OCI-LY7 (cell line): ENCODE data around the gene COL18A1. TPM values are rescaled to one million over a fixed set of nuclear protein-coding genes. Genes with fewer than 3 reads are reported as not detected.

Experiments used
- BruUV-seq: library from RNA; stranded (reverse); fragments of 400-500 nt; replicated peaks from 2 replicates; lab custom pipeline; 2021; lab: Mats Ljungman, UMichigan
- CTCF ChIA-PET: fragments of 300-600 bp; sonication (Branson Sonifier 250); formaldehyde crosslinking; loops from one replicate; lab custom pipeline; 2022; ENCODE audit warnings: antibody characterized with exemption; ENCODE audit not compliant: unreplicated experiment; lab: Charles Lee
- POLR2A ChIA-PET: fragments of 300-600 bp; sonication (Branson Sonifier 250); formaldehyde crosslinking; loops from one replicate; lab custom pipeline; 2022; ENCODE audit warnings: antibody characterized with exemption; lab: Charles Lee
- DNase-seq: peaks from one replicate; pipeline ENCODE4 v3.0.0-alpha.2; 2015; ENCODE audit warnings: low spot score
- H2AFZ ChIP-seq: fragments of 200-600 bp; sonication (generic), shearing (Covaris generic); 2 replicates; pipeline ENCODE4 v1.6.1; 2014; ENCODE audit warnings: mild to moderate bottlenecking, antibody characterized with exemption, low read length, moderate library complexity
- H3K27ac ChIP-seq: fragments of 200-600 bp; sonication (generic); 2 replicates; pipeline ENCODE4 v1.5.1; 2014; ENCODE audit warnings: mixed run types, low read depth, mild to moderate bottlenecking, moderate library complexity, low read length, inconsistent platforms; ENCODE audit not compliant: poor library complexity, severe bottlenecking
- H3K36me3 ChIP-seq: fragments of 200-600 bp; sonication (generic); 2 replicates; pipeline ENCODE4 v1.6.1; 2014; ENCODE audit warnings: mild to moderate bottlenecking, antibody characterized with exemption, low read length, moderate library complexity, mixed read lengths; ENCODE audit not compliant: insufficient read depth
- H3K4me1 ChIP-seq: fragments of 200-600 bp; sonication (generic); 2 replicates; pipeline ENCODE4 v1.5.1; 2014; ENCODE audit warnings: mild to moderate bottlenecking, low read length; ENCODE audit not compliant: insufficient read depth, poor library complexity, severe bottlenecking
- H3K4me2 ChIP-seq: fragments of 200-600 bp; sonication (generic); 2 replicates; pipeline ENCODE4 v1.6.1; 2014; ENCODE audit warnings: mild to moderate bottlenecking, low read length
- H3K4me3 ChIP-seq: fragments of 200-600 bp; sonication (generic); 2 replicates; pipeline ENCODE4 v1.5.1; 2014; ENCODE audit warnings: mild to moderate bottlenecking, low read depth, low read length; ENCODE audit not compliant: poor library complexity, severe bottlenecking
- H3K79me2 ChIP-seq: fragments of 200-600 bp; sonication (generic); 2 replicates; pipeline ENCODE4 v1.6.1; 2016; ENCODE audit warnings: low read depth, mild to moderate bottlenecking, low read length, moderate library complexity, mixed read lengths; ENCODE audit not compliant: insufficient read depth
- H3K9me2 ChIP-seq: fragments of 200-600 bp; sonication (generic); 2 replicates; pipeline ENCODE4 v1.6.1; 2016; ENCODE audit warnings: mild to moderate bottlenecking, low read length, mixed read lengths; ENCODE audit not compliant: insufficient read depth
- H3K9me3 ChIP-seq: fragments of 200-600 bp; sonication (generic); 2 replicates; pipeline ENCODE4 v1.6.1; 2014; ENCODE audit warnings: mild to moderate bottlenecking, mixed run types, low read length, mixed read lengths
- H4K20me1 ChIP-seq: fragments of 200-600 bp; sonication (generic); 2 replicates; pipeline ENCODE4 v1.6.1; 2014; ENCODE audit warnings: mild to moderate bottlenecking, antibody characterized with exemption, low read length, moderate library complexity, mixed read lengths; ENCODE audit not compliant: insufficient read depth
- CTCF ChIP-seq: fragments of 200-600 bp; sonication (generic); conservative IDR thresholded peaks from 2 replicates; pipeline ENCODE4 v1.5.1; 2014; ENCODE audit warnings: mild to moderate bottlenecking, antibody characterized with exemption, low read length, moderate library complexity, mixed read lengths
- EZH2phosphoT487 ChIP-seq: fragments of 200-600 bp; sonication (generic); IDR thresholded peaks from 2 replicates; pipeline ENCODE4 v1.6.1; 2018; ENCODE audit warnings: low read depth, borderline replicate concordance, mild to moderate bottlenecking, mixed run types, antibody characterized with exemption, low read length, moderate library complexity, mixed read lengths
- intact Hi-C: fragments of 100-400 bp; cut with micrococcal nuclease; formaldehyde crosslinking; loops from one replicate; pipeline ENCODE4 v1.10.0; 2022; ENCODE audit not compliant: unreplicated experiment
- total RNA-seq, 2 experiments: library from RNA; depleted of rRNA in 1 of 2; stranded (reverse); fragments of >200 nt in 1 of 2; shearing (Covaris generic) in 1 of 2; gene quantifications; 2 replicates each; pipeline ENCODE4 v1.2.3, GENCODE V29; 2014 to 2022

Gene COL18A1
- total RNA-seq, 2 experiments from 2014 or later: 0.23 to 7.4 TPM

GRCh38 chr21:45481977-45482898 lies 77.3 kb downstream of the COL18A1 start:
- Histone ChIP-seq H3K79me2 (no peaks in the 10 kb centered on the region), H3K9me3 (no peaks in the 10 kb centered on the region), H3K9me2 (no peaks in the 10 kb centered on the region), H3K36me3 (no peaks in the 10 kb centered on the region), H2AFZ (no peak overlapping the region), H3K4me1 (peaks cover 5% of the 10 kb centered on the region), H3K4me3 (no peak overlapping the region), H3K4me2 (no peak overlapping the region), H4K20me1 (no peaks in the 10 kb centered on the region), H3K27ac (no peak overlapping the region)
- intact Hi-C loops: no loop called here
- TF ChIP-seq EZH2phosphoT487 (no peak), CTCF (no peak)
- no peak for DNase-seq
- CTCF ChIA-PET: no interaction called here
- POLR2A ChIA-PET: no interaction called here
- no TSS peak for BruUV-seq

GRCh38 chr21:45482899-45483821 lies 78.2 kb downstream of the COL18A1 start:
- intact Hi-C loops: no loop called here
- H3K4me2 ChIP-seq: no peak overlapping the region

More at GRCh38 chr21:45482899-45483821, 78.2 kb downstream of the COL18A1 start:
- no peaks in the 10 kb centered on the region for H3K9me3 ChIP-seq
- CTCF ChIA-PET: no interaction called here
- no peak for TF ChIP-seq EZH2phosphoT487
- TF ChIP-seq CTCF: no peak
- no TSS peak for BruUV-seq
- no peak overlapping the region for H3K27ac ChIP-seq
- no peak overlapping the region for H3K4me3 ChIP-seq
- POLR2A ChIA-PET: no interaction called here
- no peaks in the 10 kb centered on the region for H3K9me2 ChIP-seq
- no peaks in the 10 kb centered on the region for H4K20me1 ChIP-seq
- peaks cover 5% of the 10 kb centered on the region for H3K4me1 ChIP-seq
- no peaks in the 10 kb centered on the region for H3K79me2 ChIP-seq
- H3K36me3 ChIP-seq: no peaks in the 10 kb centered on the region
- no peak for DNase-seq
- no peak overlapping the region for H2AFZ ChIP-seq
